Activated T-cell treated with anti-CD3 and anti-CD28 coated beads for 1 hour (primary cell): ENCODE measurements around the gene CFAP97D2.
"Not testable (repeated sequence)": the region's sequence is repeated elsewhere in the genome, so short reads cannot be mapped to it uniquely, and the experiment has no call there.

Source experiments
- DNase-seq: peaks from one replicate; pipeline ENCODE4 v3.0.0-alpha.2; 2020; ENCODE audit warnings: low read depth

CFAP97D2 gene

DNA sequence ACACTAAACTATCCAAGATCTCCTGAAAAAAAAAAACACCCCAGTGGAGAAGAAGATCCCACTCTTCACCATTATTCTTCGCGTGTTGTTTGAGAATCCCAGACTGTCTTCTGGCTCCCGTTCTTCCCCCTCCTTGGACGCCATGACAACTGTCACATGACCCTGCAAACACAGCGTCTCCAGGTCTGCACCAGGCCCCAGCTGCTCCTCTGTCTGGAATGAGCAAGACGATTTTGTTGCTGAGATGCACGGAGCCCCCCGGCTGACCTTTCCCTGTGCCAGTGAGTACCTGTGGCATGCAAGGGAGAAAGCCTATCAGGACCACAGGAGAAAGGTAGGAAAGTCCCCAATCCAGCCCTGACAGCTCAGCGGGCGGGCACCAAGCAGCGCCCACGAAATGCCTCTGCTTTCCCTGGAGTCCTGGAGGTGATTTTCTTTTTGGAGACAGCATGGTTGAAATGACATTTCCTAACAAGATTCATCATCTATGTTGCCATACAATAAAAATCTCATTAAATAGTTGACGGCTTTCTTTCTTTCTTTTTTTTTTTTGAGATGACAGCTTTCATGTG lies at the start of gene CFAP97D2:
Gene CFAP97D2 (plus strand): TSS at position 171 of the 572 bp plus-strand sequence. CDS start 74 bp downstream, at position 245.
- no peak for DNase-seq

DNA sequence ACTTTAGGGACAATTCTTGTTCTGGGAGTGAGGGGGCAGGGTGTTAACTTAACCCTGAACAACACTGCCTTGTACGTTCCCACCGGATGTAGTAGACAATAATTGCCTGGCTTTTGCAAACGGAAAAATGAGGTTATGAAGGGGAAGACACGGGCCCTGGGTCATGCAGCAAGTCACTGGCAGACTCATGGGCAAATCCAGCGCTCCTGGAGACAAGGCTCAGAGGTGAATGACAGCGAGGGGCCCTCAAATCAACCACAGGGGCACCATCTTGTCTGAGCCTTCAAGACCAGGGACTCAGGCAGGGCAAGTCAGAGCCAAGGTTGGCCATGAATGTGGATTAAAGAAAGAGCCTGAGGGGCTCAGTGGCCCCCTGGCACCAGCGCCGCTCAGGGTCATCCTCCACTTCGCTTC lies 49.4 kb upstream of the CFAP97D2 start:
- no peak for DNase-seq

DNA sequence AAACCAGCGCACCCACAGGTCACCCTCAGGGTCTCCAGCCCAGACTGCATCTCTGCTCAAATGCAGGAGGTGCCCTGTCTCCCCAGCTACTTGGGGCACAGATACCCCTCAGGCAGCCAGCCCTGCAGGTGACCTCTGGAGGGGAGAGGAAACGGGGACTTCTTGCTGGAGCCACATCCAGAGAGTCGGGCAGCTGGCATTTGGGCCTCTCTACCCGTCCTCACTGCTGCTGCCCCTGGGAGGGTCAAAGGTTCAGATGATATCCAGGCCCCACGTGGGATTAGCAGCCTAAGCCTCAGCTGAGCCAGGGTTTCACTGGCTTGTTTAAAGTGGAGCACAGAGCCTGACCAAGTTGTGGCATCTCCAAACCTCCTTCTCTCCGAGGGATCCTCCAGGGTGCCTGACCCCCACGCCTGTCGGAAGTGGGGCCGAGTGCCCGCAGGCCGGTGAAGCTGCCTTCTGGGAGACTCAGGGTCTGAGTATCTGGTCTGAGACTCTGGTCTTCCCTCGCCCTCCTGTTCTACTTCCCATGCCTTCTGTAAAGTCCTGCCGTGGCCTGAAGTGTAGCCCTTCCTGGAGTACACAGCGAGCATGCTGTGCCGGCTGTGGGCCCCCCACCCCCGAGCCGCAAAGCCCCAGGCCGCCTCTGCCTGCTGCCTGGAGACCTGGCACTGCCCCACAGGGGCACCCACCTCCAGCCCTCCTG lies 48.8 kb upstream of the CFAP97D2 start:
- no peak for DNase-seq

DNA sequence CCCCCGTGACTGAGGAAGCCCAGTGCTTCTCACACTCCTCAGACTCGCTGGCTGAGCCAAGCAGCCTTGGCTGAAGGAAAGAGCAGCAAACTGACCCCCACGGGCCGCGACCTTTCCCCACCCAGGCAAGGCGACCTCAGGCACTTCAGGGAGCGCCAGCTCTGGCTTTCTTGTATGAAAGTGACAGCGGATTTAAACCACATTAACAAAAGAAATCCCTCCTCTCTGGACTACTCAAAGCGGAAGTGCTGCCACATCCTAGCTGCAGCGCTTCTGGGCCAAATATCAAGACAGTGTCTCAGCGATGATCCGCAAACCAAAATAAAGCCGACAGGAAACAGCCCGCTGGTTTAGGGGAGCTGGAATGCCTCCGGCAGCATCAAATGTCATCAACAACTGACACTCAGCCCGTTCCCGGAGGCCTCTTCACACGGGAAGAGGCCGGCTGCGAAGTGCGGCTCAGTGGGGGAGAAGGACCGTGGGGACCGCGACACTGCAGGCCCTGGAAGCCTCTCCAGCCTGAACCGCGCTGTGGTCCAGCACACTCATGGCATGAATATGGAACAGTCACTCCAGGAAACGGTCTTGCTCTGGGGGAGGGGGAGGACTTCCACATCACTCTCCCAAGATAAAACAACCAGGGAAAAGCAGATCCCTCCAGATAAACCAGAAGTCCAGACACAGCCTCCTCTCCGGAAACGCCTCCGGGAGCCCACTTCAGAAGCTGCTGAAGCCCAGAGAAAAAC lies 48.0 kb upstream of the CFAP97D2 start:
- DNase-seq, result no peak

DNA sequence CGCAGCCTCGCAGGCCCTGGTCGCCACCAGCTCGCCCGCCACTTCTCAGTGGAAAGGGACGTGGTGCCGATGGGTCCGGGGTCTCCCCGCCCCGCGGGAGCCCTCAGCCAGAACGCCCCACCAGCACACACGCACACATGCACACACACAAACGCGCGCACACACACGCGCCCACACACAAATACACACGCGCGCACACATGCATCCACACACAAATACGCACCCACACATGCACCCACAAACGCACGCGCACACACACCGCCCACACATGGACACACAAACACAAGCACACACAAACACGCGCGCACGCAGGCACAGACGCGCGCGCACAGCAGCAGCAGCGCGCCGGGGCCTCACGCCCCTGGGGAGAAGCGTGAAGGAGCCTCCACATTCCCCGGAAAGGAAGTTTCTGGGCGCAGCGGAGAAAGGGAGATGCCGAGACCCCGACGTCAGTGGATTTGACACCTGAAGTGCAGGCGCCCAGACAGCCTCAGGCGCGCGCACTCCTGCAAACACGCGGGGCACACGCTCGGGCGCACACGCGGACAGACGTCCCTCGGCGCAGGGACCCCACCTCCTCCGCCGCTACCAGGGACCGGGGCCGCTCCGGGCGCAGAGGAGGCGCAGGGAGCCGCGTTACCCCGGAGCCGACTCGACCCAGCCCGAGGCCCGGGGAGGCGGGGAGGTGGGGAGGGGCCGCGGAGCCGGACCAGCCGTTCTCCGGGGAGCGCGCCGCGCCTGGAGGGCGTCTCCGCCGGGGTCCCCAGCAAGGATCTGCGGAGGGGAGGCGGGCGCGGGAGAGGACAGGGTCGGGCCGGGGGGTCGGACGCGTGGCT lies 47.3 kb upstream of the CFAP97D2 start:
- no peak for DNase-seq

DNA sequence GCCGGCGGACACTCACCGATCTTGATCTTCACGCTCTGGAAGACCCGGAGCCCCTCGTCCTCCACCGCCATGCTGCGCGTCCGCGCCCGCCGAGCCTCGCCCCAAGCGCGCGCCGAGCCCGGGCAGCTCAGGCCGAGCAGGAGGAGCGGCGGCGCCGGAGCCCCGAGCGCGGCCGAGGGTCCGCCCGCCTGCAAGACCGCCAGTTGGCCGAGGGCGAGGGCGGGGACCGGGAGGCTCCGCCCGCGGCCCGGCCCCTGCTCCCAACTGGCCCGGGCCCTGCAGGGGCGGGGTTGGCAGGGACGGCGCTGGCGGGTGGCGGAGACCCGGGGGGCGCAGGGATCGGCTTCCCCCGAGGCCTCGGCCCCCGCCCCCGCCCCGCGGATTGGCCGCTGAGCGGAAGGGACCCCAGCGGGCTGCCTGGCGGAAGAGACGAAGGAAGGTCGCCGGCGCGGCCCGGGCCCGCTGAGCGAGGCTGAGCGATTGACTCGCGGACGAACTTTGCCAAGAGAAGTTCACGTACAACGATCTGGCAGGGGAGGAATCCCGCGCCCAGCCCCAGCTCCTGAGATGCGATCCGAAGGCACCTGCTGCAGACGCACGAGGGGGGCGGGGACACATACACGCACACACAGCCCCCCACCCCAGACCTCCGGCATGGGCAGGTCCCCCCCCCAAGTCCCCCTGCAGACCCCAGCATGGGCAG lies 46.5 kb upstream of the CFAP97D2 start, which contains the start of gene RASA3:
Gene RASA3 (minus strand): TSS at position 205 of the 703 bp plus-strand sequence. CDS start 134 bp downstream, at position 71.
- peak; percentile 43 for DNase-seq

DNA sequence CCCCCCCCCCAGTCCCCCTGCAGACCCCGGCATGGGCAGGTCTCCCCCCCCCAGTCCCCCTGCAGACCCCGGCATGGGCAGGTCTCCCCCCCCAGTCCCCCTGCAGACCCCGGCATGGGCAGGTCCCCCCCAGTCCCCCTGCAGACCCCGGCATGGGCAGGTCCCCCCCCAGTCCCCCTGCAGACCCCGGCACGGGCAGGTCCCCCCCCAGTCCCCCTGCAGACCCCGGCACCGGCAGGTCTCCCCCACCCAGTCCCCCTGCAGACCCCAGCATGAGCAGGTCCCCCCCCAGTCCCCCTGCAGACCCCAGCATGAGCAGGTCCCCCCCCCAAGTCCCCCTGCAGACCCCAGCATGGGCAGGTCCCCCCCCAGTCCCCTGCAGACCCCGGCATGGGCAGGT lies 45.9 kb upstream of the CFAP97D2 start:
- DNase-seq, result not testable (repeated sequence)

DNA sequence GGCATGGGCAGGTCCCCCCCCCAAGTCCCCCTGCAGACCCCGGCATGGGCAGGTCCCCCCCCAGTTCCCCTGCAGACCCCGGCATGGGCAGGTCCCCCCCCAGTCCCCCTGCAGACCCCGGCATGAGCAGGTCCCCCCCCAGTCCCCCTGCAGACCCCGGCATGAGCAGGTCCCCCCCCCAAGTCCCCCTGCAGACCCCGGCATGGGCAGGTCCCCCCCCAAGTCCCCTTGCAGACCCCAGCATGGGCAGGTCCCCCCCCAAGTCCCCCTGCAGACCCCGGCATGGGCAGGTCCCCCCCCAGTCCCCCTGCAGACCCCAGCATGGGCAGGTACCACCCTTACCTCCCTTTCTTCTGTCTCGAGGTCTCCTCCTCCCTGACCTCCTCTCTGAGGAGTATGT lies 45.5 kb upstream of the CFAP97D2 start:
- not testable (repeated sequence) for DNase-seq

DNA sequence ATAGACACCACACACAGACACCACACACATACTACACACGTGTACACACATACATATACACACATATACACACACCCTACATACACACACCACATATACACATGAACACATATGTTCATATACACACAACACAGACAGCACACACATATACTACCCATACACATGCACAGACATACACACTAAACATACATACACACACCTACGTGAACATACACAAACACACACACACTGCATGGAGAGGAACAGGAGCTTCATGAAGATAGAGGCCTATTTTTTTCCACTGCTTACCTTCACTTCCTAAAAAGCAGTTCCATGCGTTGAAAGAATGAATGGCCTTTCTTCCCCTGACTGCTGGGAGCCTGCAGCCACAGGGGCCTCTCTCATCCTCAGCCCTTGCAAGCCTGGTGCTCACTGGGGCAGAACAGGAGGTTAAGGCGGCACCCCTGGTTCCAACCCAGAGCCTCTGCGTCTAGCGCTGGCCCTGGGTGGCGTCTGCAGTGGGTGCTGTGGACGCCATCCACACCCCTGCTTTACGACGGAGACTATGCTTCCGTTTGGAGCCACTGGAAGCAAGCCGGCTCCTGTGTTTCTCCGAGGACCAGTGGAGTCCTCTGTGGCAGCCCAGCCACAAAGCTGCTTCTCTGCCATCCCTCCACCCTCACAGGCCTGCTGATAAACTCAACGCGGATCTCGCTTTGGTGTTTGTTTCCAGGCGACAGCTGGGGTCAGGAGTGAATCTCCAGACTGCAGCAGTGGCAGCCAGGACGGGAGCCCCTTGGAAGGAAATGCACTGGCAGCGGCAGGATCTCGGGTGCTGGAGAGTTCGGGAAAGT lies 44.7 kb upstream of the CFAP97D2 start:
- no peak for DNase-seq

DNA sequence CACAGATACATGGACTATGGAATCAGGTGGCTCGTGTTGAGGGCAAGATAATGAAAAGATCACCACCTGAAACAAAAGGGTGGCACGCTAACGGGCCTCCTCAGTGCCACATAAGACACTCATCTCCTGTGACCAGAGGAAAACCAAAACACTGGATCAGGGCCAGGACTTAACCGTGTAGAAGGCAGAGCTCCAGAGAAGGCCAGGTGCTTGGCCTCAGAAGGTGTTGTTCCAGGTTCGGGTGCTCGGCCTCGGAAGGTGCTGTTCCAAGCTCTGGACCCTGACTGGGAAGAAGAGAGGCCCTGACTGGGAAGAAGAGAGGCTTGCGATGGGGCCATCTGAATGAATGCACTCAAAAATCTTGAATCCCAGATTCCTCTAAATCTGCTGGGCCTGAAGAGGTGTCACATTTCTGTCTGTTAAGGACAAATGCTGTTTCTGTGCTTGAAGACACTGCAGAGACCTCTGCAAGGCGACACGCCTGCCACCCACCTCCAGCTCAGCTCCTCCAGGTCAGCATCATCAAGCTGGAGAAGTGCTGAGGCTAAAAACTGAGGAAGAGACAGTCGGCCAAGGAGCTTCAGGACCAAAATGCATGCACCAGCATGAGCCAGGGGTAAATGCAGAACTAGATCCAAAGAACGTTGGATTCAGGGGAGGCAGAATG lies 44.0 kb upstream of the CFAP97D2 start:
- DNase-seq, result no peak

DNA sequence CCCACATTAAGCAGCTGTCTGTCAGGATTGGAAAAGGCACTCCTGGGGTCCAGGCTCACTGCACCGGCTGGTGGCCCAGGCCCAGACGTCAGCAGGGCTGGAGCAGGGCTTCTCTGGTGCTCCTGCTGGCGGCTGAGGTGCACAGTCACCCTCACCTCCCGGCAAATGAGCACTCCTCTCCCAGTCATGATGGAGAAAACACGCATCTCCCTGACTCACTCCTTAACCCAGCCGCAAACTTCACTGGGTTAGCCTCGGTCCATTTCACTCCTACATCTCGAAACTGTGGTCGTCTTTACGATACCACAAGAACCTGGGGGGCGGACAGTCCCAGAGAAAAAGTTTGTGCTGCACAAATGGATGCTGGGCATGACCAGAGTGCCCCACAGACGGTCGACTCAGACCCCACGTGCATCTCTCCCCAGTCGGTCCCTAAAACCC lies 43.3 kb upstream of the CFAP97D2 start:
- no peak for DNase-seq

DNA sequence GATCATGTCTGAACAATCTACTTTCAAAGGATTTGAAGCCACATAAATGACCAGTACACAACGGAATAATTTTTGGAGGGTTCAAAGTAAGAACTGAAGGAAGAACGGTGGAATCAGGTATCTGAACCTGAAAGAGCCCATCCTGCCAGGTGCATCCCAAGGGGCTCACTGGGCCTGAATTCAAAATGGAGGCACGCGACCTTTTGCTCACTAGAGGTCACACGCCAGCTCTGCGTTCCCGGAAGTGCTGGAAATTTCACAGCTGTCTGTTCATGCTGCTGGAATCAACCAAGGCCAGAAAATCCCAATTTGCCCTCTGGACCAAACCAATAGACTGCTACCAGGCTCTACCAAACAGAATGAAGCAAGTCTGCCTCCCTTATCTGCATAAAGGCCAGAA lies 42.5 kb upstream of the CFAP97D2 start:
- no peak for DNase-seq

DNA sequence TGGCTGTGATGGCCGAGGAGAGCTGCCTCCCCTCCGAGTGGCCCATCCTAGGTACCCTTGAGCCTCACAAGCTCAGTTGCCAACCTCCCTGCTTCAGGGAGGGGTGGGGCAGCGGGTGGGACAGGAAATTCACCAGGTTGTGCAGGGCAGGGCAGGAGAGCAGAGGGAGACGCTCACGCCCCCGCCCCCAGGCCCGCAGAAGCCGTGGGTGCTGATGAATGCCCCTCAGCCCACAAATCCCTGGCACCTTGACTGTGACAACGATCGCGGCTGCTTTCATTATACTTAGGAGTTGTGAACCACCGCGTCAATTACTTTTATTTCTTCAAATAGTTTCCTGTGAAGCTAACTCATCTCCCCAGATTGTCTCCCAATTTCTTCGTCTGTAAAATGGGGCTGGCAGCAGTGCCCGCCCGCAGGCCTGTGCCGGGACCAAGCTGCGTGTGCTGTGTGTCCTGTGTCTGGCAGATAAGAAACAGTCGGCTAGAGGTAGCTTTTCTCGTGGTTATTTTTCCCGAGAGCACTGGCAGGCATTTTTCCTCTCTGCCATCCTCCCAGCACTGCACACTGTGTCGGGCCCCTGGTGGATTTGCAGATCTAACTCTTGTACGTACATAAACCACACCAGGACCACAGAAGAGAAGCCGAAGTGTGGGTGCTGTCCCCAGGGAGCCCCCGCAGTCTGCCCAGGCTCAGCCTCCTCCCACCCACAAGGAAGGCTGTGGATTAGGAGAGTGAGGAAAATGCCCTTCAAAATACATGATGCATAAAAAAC lies 38.7 kb upstream of the CFAP97D2 start:
- DNase-seq, result no peak

DNA sequence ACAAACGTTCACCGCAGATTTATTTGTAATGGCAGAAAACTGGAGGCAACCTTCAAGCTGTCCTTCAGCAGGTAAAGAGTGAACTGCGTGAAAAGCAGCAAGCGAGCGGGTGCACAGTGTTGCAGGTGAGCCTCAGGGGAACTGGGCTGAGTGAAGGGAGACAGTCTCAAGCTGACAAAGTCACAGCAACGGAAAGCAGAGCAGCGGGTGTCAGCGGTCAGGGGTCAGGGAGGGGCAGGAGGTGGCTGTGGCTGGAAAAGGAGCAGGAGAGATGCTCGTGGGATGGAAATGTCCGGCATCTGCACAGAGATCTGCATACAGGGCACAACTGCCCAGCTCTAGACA lies 38.2 kb upstream of the CFAP97D2 start:
- peak; percentile 41 for DNase-seq

DNA sequence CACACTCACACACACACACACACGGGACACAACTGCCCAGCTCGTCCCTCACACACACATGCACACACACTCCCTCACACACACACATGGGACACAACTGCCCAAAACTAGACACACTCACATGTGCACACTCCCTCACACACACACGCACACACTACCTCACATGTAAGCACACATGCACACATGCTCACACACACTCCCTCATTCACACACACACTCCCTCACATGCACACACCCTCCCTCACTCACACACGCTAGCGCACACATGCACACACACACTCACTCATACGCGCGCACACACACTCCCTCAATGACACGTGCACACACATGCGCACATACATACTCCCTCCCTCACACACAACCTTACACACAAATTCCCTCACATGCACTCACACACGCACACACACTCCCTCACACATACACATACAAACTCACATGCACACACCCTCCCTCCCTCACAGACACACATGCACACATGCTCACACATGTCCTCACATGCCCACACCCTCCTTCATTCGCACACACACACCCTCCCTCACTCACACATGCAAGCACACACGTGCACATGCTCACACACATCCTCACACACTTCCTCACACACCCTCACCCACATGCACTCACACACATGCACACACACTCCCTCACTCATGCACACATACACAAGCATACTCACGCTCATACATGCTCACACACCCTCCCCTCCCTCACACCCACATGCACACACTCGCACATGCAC lies 37.6 kb upstream of the CFAP97D2 start:
- DNase-seq, result no peak

DNA sequence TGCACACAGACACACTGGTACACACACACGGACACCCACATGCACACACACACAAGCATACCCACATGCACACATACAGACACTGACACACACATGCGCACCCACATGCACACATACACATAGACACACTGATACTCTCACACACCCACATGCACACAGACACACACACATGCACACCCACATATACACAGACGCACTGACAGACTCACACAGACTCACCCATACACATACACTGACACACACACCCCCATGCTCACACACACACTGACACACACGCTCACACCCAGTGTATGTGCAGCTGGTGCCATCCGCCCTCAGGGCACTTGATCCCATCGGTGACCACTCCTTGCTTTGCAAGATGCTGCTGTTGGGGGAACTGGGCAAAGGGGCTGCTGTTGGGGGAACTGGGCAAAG lies 36.9 kb upstream of the CFAP97D2 start:
- DNase-seq, result no peak

DNA sequence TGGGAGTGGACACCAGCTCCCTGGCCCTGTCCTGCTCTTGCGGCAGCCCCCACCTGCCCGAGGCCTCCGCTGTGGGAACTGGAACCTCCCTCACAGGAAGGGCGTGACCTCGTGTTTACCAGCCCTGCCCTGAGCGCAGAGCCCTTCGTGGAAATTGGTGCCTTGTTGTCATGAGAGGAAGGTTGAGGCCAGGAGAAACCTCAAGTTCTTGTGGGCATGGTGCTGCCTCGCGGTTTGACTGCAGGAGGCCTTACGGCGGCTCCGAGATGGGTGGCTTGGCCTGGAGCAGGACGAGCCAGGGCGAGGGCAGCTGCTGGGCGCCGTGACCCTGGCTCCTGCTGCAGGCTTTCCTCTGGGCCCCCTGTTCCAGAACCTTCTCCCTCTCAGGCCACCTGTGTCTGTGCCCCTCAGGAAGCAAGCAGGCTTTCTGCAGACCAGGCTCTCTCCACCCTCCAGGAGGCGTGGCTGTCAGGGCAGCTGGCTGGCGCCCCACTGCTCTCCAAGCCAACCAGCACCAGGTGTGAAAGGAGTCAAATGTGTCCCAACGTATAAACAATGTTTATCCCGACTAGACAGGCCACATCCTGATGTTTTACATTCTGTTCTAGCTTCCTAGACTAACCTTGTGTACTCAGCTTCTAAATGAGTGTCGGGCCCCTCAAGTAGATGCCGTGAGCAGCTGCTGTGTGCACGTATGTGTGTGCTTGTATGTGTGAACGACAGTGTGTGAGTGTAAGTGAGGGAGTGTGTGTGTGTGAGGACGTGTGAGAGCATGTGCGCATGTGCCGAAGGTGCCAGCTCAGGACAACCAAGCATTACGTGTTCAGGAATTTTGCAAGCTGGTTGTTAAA lies 36.2 kb upstream of the CFAP97D2 start:
- peak; percentile 59 for DNase-seq
